Epithelial cell of umbilical artery (primary cell): ENCODE results near the gene PPP1R1A. TPM values are rescaled to one million over a fixed set of nuclear protein-coding genes. Genes with fewer than 3 reads are reported as not detected.

ENCODE experiments used
- total RNA-seq: library from RNA; depleted of rRNA; stranded (reverse); fragments of >200 nt; gene quantifications from 2 replicates; pipeline ENCODE4 v1.2.3, GENCODE V29; 2014

PPP1R1A gene
- not detected in 2 replicates for total RNA-seq

GRCh38 chr12:54588110-54588889 is at the start of gene PPP1R1A:
Gene PPP1R1A (minus strand): TSS chr12:54588659. CDS start chr12:54588488, 171 bp downstream.

GRCh38 chr12:54634795-54635194 is 46.3 kb upstream of the PPP1R1A start, which contains the start of gene LACRT:
Gene LACRT (minus strand): TSS chr12:54634895. CDS start chr12:54634841, 54 bp downstream.

Other genes with a start within 250 kb of the PPP1R1A start
- not detected in 2 replicates for gene GPR84, start 224.2 kb downstream of the PPP1R1A start, total RNA-seq
- 0.65 and 1.2 TPM in 2 replicates for gene ZNF385A, start 203.9 kb downstream of the PPP1R1A start, total RNA-seq
- gene ITGA5, start 169.4 kb downstream of the PPP1R1A start, total RNA-seq: 746 and 1,015 TPM in 2 replicates
- gene GTSF1, start 115.1 kb downstream of the PPP1R1A start, total RNA-seq: 0.65 TPM in 1 of 2 replicates, not detected in the other
- gene NCKAP1L, start 90.9 kb downstream of the PPP1R1A start, total RNA-seq: under 0.01 and 0.32 TPM in 2 replicates
- gene PDE1B, start 39.1 kb downstream of the PPP1R1A start, total RNA-seq: under 0.01 TPM in 1 of 2 replicates, not detected in the other
- not detected in 2 replicates for gene LACRT, start 46.2 kb upstream of the PPP1R1A start, total RNA-seq
- not detected in 2 replicates for gene DCD, start 59.7 kb upstream of the PPP1R1A start, total RNA-seq